Body of pancreas (tissue), 4 donors: Measurements from ENCODE around the gene GSE1.

ENCODE experiments used
- POLR2A ChIP-seq, 3 donors: fragments of 450-650 bp; IDR thresholded peaks; one replicate each; pipeline ENCODE4 v1.6.1; 2016; ENCODE audit warnings: antibody characterized with exemption in 3 of 3, mild to moderate bottlenecking in 2 of 3
- TF ChIP-seq, protein P1 (sequence below), 7 experiments: fragments of 450-650 bp in 4 of 7; fragments of 200-600 bp in 3 of 7; sonication (generic) in 3 of 7; IDR thresholded peaks; one replicate each; pipeline ENCODE4 v1.5.1; 2016 to 2019; ENCODE audit warnings: antibody characterized with exemption in 7 of 7

DNA sequence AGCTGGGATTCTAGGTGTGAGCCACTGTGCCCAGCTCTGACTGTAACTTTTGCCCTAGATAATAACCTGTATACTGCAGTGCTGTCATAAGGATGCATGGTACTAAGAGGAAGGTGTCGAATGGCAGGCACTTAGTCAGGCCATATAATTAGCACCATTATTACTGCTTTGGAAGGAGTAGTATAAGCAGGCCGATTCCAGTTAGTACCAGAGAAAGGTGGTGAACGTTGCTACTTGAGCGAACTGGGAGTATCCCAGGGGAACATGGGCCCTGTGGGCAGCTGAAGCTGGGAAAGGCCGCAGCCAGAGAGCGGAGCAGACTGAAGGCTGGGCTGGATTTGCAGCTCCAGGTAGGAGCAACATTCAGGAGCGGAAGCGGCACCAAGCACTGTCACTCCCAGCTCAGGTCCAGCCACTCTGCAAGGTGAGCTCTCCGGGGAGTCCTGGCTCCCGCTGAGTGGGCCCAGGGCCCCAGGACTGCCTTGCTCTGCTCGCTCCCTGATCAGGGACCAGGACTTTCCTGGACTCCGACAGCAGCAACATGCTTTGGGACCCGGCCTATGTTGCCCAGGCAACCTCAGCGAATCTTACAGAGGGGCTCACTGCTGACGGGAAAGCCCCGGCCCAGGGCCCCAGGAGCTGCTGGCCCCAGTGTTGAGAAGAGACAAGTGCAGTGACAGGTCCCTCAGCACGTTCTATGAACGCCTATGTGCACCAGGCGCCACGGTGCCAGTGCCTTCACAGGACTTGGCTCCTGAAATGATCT lies 109.2 kb downstream of the GSE1 start:
- TF ChIP-seq, protein P1, sequence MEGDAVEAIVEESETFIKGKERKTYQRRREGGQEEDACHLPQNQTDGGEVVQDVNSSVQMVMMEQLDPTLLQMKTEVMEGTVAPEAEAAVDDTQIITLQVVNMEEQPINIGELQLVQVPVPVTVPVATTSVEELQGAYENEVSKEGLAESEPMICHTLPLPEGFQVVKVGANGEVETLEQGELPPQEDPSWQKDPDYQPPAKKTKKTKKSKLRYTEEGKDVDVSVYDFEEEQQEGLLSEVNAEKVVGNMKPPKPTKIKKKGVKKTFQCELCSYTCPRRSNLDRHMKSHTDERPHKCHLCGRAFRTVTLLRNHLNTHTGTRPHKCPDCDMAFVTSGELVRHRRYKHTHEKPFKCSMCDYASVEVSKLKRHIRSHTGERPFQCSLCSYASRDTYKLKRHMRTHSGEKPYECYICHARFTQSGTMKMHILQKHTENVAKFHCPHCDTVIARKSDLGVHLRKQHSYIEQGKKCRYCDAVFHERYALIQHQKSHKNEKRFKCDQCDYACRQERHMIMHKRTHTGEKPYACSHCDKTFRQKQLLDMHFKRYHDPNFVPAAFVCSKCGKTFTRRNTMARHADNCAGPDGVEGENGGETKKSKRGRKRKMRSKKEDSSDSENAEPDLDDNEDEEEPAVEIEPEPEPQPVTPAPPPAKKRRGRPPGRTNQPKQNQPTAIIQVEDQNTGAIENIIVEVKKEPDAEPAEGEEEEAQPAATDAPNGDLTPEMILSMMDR (IDR thresholded peaks at IDR 0.05): no peak
- no peak for TF ChIP-seq POLR2A (IDR thresholded peaks at IDR 0.05)
